Ishikawa (cell line): ENCODE results near the gene ABHD18.

Experiments used
- CEBPB ChIP-seq: IDR thresholded peaks from 2 replicates; pipeline ENCODE4 v1.6.1; 2012
- CREB1 ChIP-seq: IDR thresholded peaks from 2 replicates; pipeline ENCODE4 v1.6.1; 2012; ENCODE audit warnings: low read depth
- EGR1 ChIP-seq: IDR thresholded peaks from 2 replicates; pipeline ENCODE4 v1.6.1; 2012
- EP300 ChIP-seq: IDR thresholded peaks from 2 replicates; pipeline ENCODE4 v1.6.1; 2012; ENCODE audit warnings: borderline replicate concordance
- FOXM1 ChIP-seq: IDR thresholded peaks from 2 replicates; pipeline ENCODE4 v1.6.1; 2012; ENCODE audit warnings: low read depth, borderline replicate concordance
- NFIC ChIP-seq: IDR thresholded peaks from 2 replicates; pipeline ENCODE4 v1.6.1; 2012
- RAD21 ChIP-seq: IDR thresholded peaks from 2 replicates; pipeline ENCODE4 v1.6.1; 2012; ENCODE audit warnings: low read depth
- TAF1 ChIP-seq: IDR thresholded peaks from 2 replicates; pipeline ENCODE4 v1.6.1; 2012; ENCODE audit warnings: low read depth, mild to moderate bottlenecking
- TCF12 ChIP-seq: IDR thresholded peaks from 2 replicates; pipeline ENCODE4 v1.6.1; 2012; ENCODE audit warnings: low read depth
- TEAD4 ChIP-seq: IDR thresholded peaks from 2 replicates; pipeline ENCODE4 v1.6.1; 2012
- YY1 ChIP-seq: IDR thresholded peaks from 2 replicates; pipeline ENCODE4 v1.6.1; 2012; ENCODE audit warnings: low read depth
- ZBTB7A ChIP-seq: IDR thresholded peaks from 2 replicates; pipeline ENCODE4 v1.6.1; 2012; ENCODE audit warnings: low read depth
- TF ChIP-seq, protein P1 (sequence below): IDR thresholded peaks from 2 replicates; pipeline ENCODE4 v1.6.1; 2012; ENCODE audit warnings: low read depth, mild to moderate bottlenecking
- TF ChIP-seq, protein P2 (sequence below): IDR thresholded peaks from 2 replicates; pipeline ENCODE4 v1.6.1; 2012
- TF ChIP-seq, protein P3 (sequence below): IDR thresholded peaks from 2 replicates; pipeline ENCODE4 v1.6.1; 2012

The ABHD18 gene

DNA sequence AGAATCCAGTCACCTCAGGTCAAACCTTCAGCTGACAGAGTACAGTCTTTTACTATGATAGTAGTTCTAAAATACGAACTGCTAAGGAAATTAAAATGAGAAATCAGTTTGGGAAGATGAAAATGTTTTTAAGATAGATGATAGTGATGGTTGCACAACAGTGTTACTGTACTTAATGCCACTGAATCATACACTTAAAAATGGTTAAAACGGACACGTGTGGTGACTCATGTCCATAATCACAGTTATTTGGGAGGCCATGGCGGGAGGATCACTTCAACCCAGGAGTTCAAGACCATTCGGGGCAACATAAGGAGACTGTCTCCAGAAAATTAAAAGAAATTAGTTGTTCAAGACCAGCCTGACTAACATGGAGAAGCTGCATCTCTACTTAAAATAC lies 41.4 kb downstream of the ABHD18 start:
- TF ChIP-seq, protein P1, sequence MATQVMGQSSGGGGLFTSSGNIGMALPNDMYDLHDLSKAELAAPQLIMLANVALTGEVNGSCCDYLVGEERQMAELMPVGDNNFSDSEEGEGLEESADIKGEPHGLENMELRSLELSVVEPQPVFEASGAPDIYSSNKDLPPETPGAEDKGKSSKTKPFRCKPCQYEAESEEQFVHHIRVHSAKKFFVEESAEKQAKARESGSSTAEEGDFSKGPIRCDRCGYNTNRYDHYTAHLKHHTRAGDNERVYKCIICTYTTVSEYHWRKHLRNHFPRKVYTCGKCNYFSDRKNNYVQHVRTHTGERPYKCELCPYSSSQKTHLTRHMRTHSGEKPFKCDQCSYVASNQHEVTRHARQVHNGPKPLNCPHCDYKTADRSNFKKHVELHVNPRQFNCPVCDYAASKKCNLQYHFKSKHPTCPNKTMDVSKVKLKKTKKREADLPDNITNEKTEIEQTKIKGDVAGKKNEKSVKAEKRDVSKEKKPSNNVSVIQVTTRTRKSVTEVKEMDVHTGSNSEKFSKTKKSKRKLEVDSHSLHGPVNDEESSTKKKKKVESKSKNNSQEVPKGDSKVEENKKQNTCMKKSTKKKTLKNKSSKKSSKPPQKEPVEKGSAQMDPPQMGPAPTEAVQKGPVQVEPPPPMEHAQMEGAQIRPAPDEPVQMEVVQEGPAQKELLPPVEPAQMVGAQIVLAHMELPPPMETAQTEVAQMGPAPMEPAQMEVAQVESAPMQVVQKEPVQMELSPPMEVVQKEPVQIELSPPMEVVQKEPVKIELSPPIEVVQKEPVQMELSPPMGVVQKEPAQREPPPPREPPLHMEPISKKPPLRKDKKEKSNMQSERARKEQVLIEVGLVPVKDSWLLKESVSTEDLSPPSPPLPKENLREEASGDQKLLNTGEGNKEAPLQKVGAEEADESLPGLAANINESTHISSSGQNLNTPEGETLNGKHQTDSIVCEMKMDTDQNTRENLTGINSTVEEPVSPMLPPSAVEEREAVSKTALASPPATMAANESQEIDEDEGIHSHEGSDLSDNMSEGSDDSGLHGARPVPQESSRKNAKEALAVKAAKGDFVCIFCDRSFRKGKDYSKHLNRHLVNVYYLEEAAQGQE, result no peak
- TF ChIP-seq, protein P2, sequence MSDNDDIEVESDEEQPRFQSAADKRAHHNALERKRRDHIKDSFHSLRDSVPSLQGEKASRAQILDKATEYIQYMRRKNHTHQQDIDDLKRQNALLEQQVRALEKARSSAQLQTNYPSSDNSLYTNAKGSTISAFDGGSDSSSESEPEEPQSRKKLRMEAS, result no peak
- TF ChIP-seq YY1 (no peak), EGR1 (no peak), EP300 (no peak), TCF12 (no peak), RAD21 (no peak), TEAD4 (no peak), ZBTB7A (no peak), CREB1 (no peak), FOXM1 (no peak), CEBPB (no peak), TAF1 (no peak), NFIC (no peak)
- TF ChIP-seq, protein P3, sequence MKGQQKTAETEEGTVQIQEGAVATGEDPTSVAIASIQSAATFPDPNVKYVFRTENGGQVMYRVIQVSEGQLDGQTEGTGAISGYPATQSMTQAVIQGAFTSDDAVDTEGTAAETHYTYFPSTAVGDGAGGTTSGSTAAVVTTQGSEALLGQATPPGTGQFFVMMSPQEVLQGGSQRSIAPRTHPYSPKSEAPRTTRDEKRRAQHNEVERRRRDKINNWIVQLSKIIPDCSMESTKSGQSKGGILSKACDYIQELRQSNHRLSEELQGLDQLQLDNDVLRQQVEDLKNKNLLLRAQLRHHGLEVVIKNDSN, result no peak

DNA sequence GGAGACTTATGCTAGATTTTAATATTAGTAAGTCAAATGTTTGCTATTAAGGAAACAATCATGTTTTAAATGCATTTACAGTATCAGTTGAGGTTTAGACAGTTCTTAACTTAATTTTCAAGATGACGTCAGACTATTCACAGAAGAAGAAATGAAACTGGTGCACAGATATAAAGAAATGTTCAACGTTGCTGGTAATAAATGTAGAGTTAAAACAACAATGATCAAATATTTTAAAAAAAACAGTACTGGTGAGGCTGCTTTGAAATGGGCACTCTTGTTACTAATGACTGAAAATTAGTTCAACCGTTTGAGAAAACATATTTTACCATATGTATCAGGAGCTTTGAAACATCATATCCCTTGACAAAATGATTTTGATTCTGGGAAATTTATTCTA lies 44.2 kb downstream of the ABHD18 start:
- no peak for TF ChIP-seq EGR1
- no peak for TF ChIP-seq TAF1
- no peak for TF ChIP-seq YY1
- TF ChIP-seq CREB1, result no peak
- TF ChIP-seq CEBPB, result no peak
- TF ChIP-seq EP300, result no peak
- TF ChIP-seq, protein P3, result no peak
- TF ChIP-seq TCF12, result no peak
- TF ChIP-seq, protein P2, result no peak
- TF ChIP-seq FOXM1, result no peak
- TF ChIP-seq TEAD4, result no peak
- TF ChIP-seq ZBTB7A, result no peak
- no peak for TF ChIP-seq RAD21
- no peak for TF ChIP-seq NFIC

DNA sequence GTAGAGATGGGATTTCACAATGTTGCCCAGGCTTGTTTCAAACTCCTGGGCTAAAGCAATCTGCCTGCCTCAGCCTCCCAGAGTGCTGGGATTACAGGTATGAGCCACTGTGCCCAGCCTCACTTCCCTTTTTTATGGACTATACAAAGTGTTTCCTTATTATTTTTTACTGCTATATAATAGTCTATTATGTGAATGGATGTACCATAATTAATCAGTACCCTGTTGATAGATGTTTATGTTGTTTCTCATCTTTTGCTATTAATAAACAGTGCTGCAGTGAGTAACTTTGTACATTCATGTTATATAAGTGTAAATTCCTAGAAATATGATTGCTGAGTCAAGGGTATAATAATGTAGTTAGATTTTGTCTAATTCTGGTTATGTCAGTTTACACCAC lies 60.1 kb downstream of the ABHD18 start:
- TF ChIP-seq, protein P3, result no peak
- TF ChIP-seq EGR1 (no peak), NFIC (no peak), TCF12 (no peak)
- TF ChIP-seq, protein P2, result no peak

DNA sequence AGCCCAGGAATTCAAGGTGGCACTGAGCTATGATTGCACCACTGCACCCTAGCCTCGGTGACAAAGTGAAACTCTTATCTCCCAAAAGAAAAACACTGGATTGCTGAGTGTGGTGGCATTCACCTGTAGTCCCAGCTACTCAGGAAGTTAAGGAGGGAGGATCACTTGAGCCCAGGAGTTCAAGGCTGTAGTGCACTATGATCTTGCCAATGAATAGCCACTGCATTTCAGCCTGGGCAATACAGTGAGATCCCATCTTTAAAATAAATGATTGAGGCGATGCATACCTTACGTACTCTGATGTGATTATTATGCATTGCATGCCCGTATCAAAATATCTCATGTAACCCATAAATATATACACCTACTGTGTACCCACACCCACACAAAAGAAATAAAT lies 64.7 kb downstream of the ABHD18 start:
- no peak for TF ChIP-seq CEBPB
- TF ChIP-seq CREB1, result no peak
- TF ChIP-seq, protein P2, result no peak
- TF ChIP-seq NFIC, result no peak
- no peak for TF ChIP-seq RAD21
- TF ChIP-seq TCF12, result no peak
- TF ChIP-seq EGR1, result no peak
- no peak for TF ChIP-seq EP300
- TF ChIP-seq YY1, result no peak
- TF ChIP-seq, protein P1, result no peak
- no peak for TF ChIP-seq TEAD4
- TF ChIP-seq FOXM1, result no peak
- no peak for TF ChIP-seq ZBTB7A

DNA sequence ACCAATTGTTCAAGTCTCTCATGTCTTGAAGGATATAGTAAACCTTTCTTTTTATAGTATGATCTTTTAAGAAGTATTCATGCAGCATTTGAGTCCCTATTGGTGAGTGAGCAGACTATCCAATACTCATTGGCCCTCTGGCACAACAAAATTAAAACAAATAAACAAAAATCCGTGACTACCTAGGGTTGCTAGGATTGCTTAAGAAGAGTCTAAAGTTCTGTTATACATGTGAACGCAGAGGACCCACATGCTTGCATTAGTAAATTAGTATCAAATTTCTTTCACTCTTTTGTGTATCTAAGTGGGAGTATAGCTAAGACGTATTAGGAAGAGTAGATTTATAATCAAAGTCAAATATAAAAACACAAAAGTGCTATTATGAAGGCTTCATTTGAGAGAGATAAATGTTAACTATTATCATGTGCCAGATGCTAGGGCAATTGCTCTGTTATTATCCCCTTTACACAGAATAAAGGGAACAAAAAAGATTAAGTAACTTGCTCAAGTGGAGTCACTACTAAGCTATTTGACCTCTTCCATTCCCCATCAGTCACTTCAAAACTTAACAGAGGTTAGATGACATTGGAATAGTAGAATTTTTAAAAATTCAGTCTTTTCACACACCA lies 66.7 kb downstream of the ABHD18 start:
- TF ChIP-seq TAF1 (no peak), RAD21 (no peak), EP300 (no peak), CREB1 (no peak), NFIC (no peak), EGR1 (no peak), CEBPB (no peak), YY1 (no peak), ZBTB7A (no peak), TCF12 (no peak), TEAD4 (no peak), FOXM1 (no peak)
- TF ChIP-seq, protein P3, result no peak
- TF ChIP-seq, protein P2, result no peak
- TF ChIP-seq, protein P1, result no peak
